22Rv1 (cell line): ENCODE data around the gene PLCB4.

Source experiments
- CTCF ChIP-seq: fragments of 450-650 bp; IDR thresholded peaks from 2 replicates; pipeline ENCODE4 v1.5.1; 2017; ENCODE audit warnings: mild to moderate bottlenecking
- ZFX ChIP-seq: fragments of 450-650 bp; IDR thresholded peaks from 2 replicates; pipeline ENCODE4 v1.6.1; 2017; ENCODE audit warnings: antibody characterized with exemption, borderline replicate concordance

DNA sequence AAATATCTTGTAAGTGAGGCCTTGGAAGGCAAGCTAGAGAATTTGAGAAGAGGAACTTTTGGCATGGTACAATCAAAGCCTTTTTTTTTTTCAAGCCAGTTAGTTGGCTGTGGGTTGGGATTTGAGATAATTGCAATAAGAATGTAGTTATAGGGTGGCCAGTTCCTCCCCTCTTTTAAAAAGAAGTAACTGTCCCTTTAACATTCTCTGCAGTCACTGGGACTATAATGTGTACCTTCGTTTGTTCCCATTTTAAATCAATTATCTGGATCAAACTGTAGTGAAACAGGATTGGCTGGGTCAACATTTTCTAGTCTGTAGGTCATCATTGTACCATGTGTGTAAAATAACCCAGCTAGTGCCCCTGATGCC is 233.2 kb downstream of the PLCB4 start:
- TF ChIP-seq CTCF: no peak
- no peak for TF ChIP-seq ZFX
